ENCODE results near the gene SPRTN. TPM values are rescaled to one million over a fixed set of nuclear protein-coding genes. Genes with fewer than 3 reads are reported as not detected.

Gene SPRTN
- polyA plus RNA-seq, 1 donor from 2014 or later: 11.8 TPM

GRCh38 chr1:231335663-231336602 is 2.2 kb upstream of the SPRTN start:
- Histone ChIP-seq H3K79me2 (replicated peaks; ENCODE audit: insufficient read depth, low read length) (peaks cover 62% of the 10 kb centered on the region), H3K36me3 (ENCODE audit: insufficient read depth, low read length) (no peaks in the 10 kb centered on the region), H3K27ac (ENCODE audit: low read length) (peak overlapping the region; percentile 96), H3K27me3 (ENCODE audit: insufficient read depth, low read depth, low read length) (no peaks in the 10 kb centered on the region), H3F3A (ENCODE audit: insufficient read depth, low read length, poor library complexity, severe bottlenecking) (peaks cover 7% of the 10 kb centered on the region), H3K4me2 (ENCODE audit: low read length) (peak overlapping the region; percentile 99), H3K9me2 (ENCODE audit: insufficient read depth, low read length) (no peaks in the 10 kb centered on the region), H3K4me3 (ENCODE audit: low read length) (peak overlapping the region; percentile 85), H2AFZ (ENCODE audit: low read depth, low read length) (no peak overlapping the region), H3K9ac (ENCODE audit: low read length) (peak overlapping the region; percentile 96), H3K9me3 (ENCODE audit: low read length) (no peaks in the 10 kb centered on the region), H4K20me1 (ENCODE audit: insufficient read depth) (peaks cover 3% of the 10 kb centered on the region)
- TF ChIP-seq RAD21 (conservative IDR thresholded peaks at IDR 0.05) (no peak), TAF1 (IDR thresholded peaks at IDR 0.05; ENCODE audit: low read depth) (no peak), EZH2 (IDR thresholded peaks at IDR 0.05; ENCODE audit: borderline replicate concordance, insufficient read depth, low read length, poor library complexity, severe bottlenecking) (no peak), REST (IDR thresholded peaks at IDR 0.05; ENCODE audit: borderline replicate concordance) (no peak), POLR2AphosphoS5 (IDR thresholded peaks at IDR 0.05) (no peak)

- Histone ChIP-seq H3K27me3 (ENCODE audit: insufficient read depth, low read depth, low read length) (no peaks in the 10 kb centered on the region), H3K4me3 (ENCODE audit: low read length) (peak overlapping the region; percentile 85), H3K9me2 (ENCODE audit: insufficient read depth, low read length) (no peaks in the 10 kb centered on the region), H3K79me2 (replicated peaks; ENCODE audit: insufficient read depth, low read length) (peaks cover 65% of the 10 kb centered on the region), H3K4me2 (ENCODE audit: low read length) (peak overlapping the region; percentile 99), H3K9ac (ENCODE audit: low read length) (peak overlapping the region; percentile 96), H2AFZ (ENCODE audit: low read depth, low read length) (peak overlapping the region; percentile 84), H4K20me1 (ENCODE audit: insufficient read depth) (peaks cover 3% of the 10 kb centered on the region), H3K36me3 (ENCODE audit: insufficient read depth, low read length) (no peaks in the 10 kb centered on the region), H3K27ac (ENCODE audit: low read length) (peak overlapping the region; percentile 96), H3F3A (ENCODE audit: insufficient read depth, low read length, poor library complexity, severe bottlenecking) (peaks cover 7% of the 10 kb centered on the region), H3K9me3 (ENCODE audit: low read length) (no peaks in the 10 kb centered on the region)
- TF ChIP-seq EP300 (conservative IDR thresholded peaks at IDR 0.05; ENCODE audit: poor library complexity, severe bottlenecking): no peak
- no peak for TF ChIP-seq RAD21 (conservative IDR thresholded peaks at IDR 0.05)
- TF ChIP-seq EZH2 (IDR thresholded peaks at IDR 0.05; ENCODE audit: borderline replicate concordance, insufficient read depth, low read length, poor library complexity, severe bottlenecking): no peak
- peak; percentile 60 for TF ChIP-seq MXI1 (conservative IDR thresholded peaks at IDR 0.05; ENCODE audit: poor library complexity, severe bottlenecking)
- no peak for TF ChIP-seq TAF1 (IDR thresholded peaks at IDR 0.05; ENCODE audit: low read depth)
Measured at GRCh38 chr1:231337043-231337471, 1.0 kb upstream of the SPRTN start.

All from neural cell (in vitro differentiated cells).